H1 (cell line): ENCODE data around the gene NDC80. TPM values are rescaled to one million over a fixed set of nuclear protein-coding genes. Genes with fewer than 3 reads are reported as not detected.

Source experiments
- ATF2 ChIP-seq: IDR thresholded peaks from 2 replicates; pipeline ENCODE4 v1.6.1; 2012; ENCODE audit warnings: low read length, inconsistent platforms
- BACH1 ChIP-seq: IDR thresholded peaks from 2 replicates; pipeline ENCODE4 v1.6.1; 2012; ENCODE audit warnings: low read length, improper control_type of control experiment
- CBX8 ChIP-seq: fragments of 300-800, 300-1000 bp; sonication (generic); IDR thresholded peaks from 2 replicates; pipeline ENCODE4 v1.7.1; 2016; ENCODE audit warnings: low read depth, low read length, borderline replicate concordance
- CHD2 ChIP-seq: IDR thresholded peaks from 2 replicates; pipeline ENCODE4 v1.6.1; 2012; ENCODE audit warnings: low read length, improper control_type of control experiment
- CHD7 ChIP-seq: fragments of 300-600 bp; sonication (generic); IDR thresholded peaks from 2 replicates; pipeline ENCODE4 v1.7.1; 2012; ENCODE audit warnings: low read length, moderate library complexity, mild to moderate bottlenecking, inconsistent platforms; ENCODE audit not compliant: insufficient replicate concordance
- CREB1 ChIP-seq: IDR thresholded peaks from 2 replicates; pipeline ENCODE4 v1.6.1; 2012; ENCODE audit warnings: inconsistent platforms
- CTBP2 ChIP-seq: IDR thresholded peaks from 2 replicates; pipeline ENCODE4 v1.7.0; 2011; ENCODE audit warnings: borderline replicate concordance, mild to moderate bottlenecking, moderate library complexity, mixed read lengths, low read length; ENCODE audit not compliant: insufficient read depth, insufficient read length
- RBBP5 ChIP-seq: IDR thresholded peaks from 2 replicates; pipeline ENCODE4 v1.7.1; 2012; ENCODE audit warnings: low read depth, mild to moderate bottlenecking, inconsistent platforms, low read length, moderate library complexity, borderline replicate concordance
- SIRT6 ChIP-seq: IDR thresholded peaks from one replicate; pipeline ENCODE4 v1.7.1; 2012; ENCODE audit warnings: low read length, inconsistent platforms
- TCF12 ChIP-seq: IDR thresholded peaks from 2 replicates; pipeline ENCODE4 v1.6.1; 2011; ENCODE audit warnings: low read depth, mild to moderate bottlenecking, low read length
- ZNF274 ChIP-seq: IDR thresholded peaks from 2 replicates; pipeline ENCODE4 v1.7.0; 2012; ENCODE audit warnings: low read length, borderline replicate concordance; ENCODE audit errors: extremely low read depth
- polyA plus RNA-seq, 7 experiments: library from polyadenylated mRNA; depleted of rRNA in 3 of 7; stranded (reverse) in 5 of 7; unstranded in 2 of 7; fragments of >200 nt in 5 of 7; fragments of 200-250 nt in 2 of 7; gene quantifications; 1 replicate in 5 of 7; 2 replicates in 1 of 7; 4 replicates in 1 of 7; pipeline versions ENCODE4 v1.2.1 to v1.2.3, GENCODE V29; 2011 to 2013; ENCODE audit warnings: missing spikeins in 2 of 7, mixed read lengths in 2 of 7
- total RNA-seq: library from RNA; stranded (reverse); fragmentation: NEBNext Ultra II Directional; extraction: Animal tissue kit (Norgen Biotek cat#: 25700); gene quantifications from 2 replicates; pipeline ENCODE4 v1.2.1, GENCODE V29; 2021

The NDC80 gene
- total and polyA plus RNA-seq, 2 of the 8 experiments (the other 6 are each of a cell fraction or from before 2014, with no cell fraction given): 11.0 to 45.0 TPM

- peak; percentile 27 for TF ChIP-seq CHD7
- no peak for TF ChIP-seq CTBP2
- TF ChIP-seq TCF12: no peak
- no peak for TF ChIP-seq CBX8
- no peak for TF ChIP-seq SIRT6
- TF ChIP-seq ZNF274: no peak
- TF ChIP-seq BACH1: peak; percentile 4; the same call in 1 of the 2 replicates
- no peak for TF ChIP-seq CHD2
- no peak for TF ChIP-seq RBBP5
- TF ChIP-seq ATF2: no peak
- peak; percentile 96; the same call in 1 of the 2 replicates for TF ChIP-seq CREB1
These were observed 83.5 kb downstream of the NDC80 start (continued) for GRCh38 chr18:2654928-2655177.
